Stimulated activated CD8-positive, alpha-beta memory T cell treated with anti-CD3 and anti-CD28 coated beads, Interleukin-2, amount 100 ng/mL, for 1 hour (primary cell): ENCODE results near the gene GAL.

Source experiments
- DNase-seq, 2 donors: peaks; one replicate each; pipeline ENCODE4 v3.0.0-alpha.2; 2020; ENCODE audit warnings: low read depth in 2 of 2

GAL gene

GRCh38 chr11:68707527-68707926 lies 23.2 kb downstream of the GAL start:
- DNase-seq, result no peak

DNA sequence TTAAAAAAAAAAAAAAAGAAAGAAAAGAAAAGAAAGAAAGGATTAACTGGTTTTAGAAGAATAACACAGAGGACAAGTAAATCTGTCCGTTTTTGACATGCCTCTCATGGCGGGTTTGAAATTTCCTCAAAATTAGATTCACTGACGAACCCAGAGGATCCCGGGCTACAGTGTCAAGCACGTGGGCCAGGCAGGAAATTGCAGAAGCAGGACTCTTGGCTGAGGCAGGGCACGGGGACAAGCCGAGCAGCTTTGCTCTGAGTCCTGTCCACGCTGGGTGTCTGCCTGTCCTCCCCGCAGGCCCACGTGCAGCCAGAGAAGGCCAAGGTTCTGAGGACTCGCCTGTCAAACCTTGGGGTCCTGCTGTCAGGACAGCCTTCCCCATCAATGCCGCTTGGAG lies 24.7 kb downstream of the GAL start:
- no peak for DNase-seq

GRCh38 chr11:68710409-68710808 lies 26.1 kb downstream of the GAL start:
- no peak for DNase-seq

DNA sequence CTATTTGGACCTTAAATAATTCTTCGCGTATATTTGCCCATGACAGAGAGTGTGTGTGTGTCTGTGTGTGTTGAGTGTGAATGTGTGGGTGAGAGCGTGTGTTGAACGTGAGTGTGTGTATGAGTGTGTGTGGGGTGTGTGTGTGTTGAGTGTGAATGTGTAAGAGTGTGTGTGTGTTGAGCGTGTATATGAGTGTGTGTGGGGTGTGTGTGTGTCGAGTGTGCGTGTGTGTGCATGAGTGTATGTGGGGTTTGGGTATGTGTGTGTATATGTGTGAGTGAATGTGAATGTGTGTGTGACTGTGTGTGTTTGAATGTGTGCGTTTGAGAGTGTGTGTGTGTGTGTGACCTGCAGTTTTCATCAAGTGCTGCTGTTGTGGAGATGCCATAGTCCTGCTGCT lies 26.8 kb downstream of the GAL start:
- DNase-seq, result no peak

GRCh38 chr11:68714060-68714856 lies 29.9 kb downstream of the GAL start:
- no peak for DNase-seq

DNA sequence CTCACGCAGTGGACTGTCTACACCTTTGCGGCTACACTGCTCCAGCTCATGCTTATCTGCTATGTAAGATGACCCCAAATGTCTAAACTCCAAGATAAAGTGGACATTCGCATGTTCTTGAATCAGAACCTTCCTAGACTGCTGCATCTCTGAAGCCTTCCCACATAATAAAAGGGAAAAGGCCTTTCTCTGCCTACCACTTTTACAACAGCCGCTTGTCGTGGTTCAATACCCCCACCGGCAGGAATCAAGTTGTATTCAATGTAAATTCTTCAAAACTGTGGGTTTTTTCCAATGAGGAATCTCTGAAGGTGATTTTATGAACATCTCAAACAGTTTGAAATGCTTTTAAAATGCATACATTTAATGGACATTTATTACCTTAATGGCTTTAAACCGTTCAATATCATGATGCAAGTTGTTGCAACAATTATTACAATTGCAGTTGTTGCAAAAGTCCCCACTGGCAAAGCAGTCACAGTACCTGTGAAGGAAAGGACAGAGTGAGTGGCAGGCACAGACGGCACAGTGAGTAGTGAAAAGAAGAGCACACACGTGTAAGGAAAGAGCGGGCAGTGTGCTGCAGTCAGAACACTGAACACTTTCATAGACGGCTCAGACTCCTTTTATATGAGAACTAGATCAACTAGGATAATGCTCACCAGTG lies 31.2 kb downstream of the GAL start:
- no peak for DNase-seq

DNA sequence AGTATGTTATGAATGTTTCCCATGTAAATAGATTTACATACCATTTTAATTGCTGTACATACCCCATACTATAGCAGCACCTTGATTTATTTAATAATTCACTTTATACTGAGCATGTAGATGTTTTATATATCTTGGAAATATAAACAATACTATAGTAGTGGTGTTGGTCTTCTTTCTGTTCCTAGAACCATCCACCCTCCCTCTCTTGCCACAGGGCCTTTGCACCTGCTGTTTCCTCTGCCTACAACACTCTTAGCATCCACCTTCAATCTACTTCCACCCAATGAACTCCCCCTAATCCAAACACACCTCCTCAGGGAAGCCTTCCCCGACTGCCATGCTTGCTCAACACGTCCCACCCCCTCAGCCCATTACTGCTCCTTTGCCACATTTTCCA lies 36.7 kb downstream of the GAL start:
- no peak for DNase-seq

DNA sequence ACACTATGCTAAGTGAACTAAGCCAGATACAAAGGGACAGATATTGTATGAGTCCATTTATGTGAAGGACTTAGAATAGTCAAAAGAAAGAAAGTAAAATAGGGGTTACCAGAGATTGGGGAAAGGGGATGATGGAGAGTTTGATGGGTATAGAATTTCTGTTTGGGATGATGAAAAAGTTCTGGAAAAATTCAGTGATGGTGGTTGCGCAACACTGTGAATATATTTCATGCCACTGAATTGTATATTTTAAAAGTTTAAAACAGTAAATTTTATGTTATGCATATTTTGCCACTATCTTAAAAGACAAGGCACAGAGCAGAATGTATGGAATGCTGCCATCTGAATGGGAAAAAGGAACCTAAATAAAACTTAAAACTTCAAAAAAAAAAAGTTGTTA lies 37.8 kb downstream of the GAL start:
- no peak for DNase-seq

DNA sequence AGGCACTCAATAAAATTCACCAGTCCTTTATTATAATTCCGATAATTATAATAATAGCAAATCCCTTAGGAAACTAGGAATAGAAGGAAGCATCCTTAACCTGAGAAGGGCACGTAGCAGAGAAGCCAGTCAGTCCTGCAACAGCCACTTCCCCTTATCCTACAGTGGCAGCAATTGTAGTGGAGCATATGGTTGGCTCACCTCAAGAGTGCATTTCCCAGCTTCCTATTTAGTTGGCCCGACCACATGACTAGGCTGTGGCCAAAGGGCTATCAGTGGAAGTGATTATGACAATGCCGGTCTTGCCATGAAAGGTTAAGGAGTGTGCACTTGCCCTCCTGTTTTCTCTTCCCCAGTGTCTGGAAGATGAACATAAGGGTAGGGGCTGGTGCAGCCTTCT lies 39.9 kb downstream of the GAL start:
- no peak for DNase-seq

DNA sequence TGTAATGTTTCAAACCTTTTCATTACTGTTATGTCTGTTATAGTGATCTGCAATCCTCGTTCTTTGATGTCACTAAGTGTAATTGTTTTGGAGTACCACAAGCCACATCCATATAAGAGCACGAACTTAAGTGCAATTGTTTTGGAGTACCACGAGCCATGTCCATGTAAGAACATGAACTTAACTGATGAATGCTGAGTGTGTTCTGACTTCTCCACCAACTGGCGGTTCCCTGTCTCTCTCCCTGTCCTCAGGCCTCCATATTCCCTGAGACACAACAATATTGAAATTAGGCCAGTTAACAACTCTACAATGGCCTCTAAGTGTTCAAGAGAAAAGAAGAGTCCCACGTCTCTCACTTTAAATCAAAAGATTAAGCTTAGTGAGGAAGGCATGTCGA lies 43.4 kb downstream of the GAL start:
- DNase-seq, result no peak

- no peak for DNase-seq
Observed at GRCh38 chr11:68734111-68734510, 49.8 kb downstream of the GAL start.

- DNase-seq, result no peak
Observed at GRCh38 chr11:68735125-68735524, 50.8 kb downstream of the GAL start.

- DNase-seq, result no peak
Observed at GRCh38 chr11:68735646-68736045, 51.3 kb downstream of the GAL start.
